ENCODE data around the gene EMC9. TPM values are rescaled to one million over a fixed set of nuclear protein-coding genes. Genes with fewer than 3 reads are reported as not detected.
A peak's percentile ranks its signal among the peaks of the same experiment; 100 is the strongest.

The EMC9 gene
- polyA plus RNA-seq, 1 of the 3 experiments (the other 2 are of a cell fraction): 19.3 TPM

DNA sequence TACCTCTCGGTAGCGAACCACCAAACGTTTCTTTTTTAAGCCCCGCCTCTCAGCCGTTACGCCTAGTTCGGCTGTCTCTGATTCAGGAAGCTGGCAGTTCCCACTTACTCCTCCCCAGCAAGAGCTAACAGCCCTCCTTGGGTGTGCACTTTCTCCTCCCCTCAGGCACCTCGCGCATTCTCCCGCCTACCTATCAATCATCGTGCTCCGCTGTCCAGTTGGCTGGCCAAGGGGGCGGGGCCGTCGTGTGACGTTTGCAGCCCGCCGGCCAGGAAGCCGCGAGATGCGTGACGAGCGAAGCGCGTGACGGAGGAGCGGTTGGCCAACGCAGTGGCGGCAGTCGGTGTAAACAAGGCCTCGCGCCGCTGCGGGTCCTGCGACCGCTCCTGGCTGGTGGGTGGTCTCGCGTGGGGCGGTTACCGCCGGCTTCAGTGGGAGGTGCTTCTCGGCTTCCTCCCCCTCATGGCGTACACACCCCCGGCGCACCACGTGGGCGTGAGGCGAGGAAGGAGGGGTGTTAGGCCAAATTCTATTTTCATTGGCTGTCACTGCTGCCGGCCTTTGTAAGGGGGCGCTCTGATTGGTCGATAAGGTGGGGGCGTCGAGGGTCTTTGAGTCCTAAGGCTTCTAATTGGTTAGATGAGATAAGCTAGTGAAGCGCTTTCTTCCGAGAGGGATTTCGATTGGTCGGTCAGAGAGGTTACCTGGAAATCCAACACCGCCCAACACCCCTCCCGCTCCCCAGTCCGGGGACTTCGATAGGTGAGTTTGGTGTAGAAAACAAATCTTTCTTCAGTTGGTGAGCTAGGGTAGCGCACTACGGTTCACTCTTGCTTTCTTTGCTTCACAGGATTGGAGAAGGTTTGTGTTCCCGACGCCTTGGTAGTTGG is 26.6 kb downstream of the EMC9 start, which contains the start of the genes DCAF11 and NRL:
TSS of gene DCAF11 (plus strand) at position 246 of the 890 bp plus-strand sequence. CDS start 818 bp downstream, outside the sequence.
TSS of gene NRL (minus strand) at position 418 of the 890 bp plus-strand sequence. CDS start 32,101 bp downstream, outside the sequence.
- peaks cover 10 to 17% of the 10 kb centered on the region in 2 experiments for H3K4me1 ChIP-seq (ENCODE audit: control insufficient read depth in 1 of 2, insufficient read depth in 2 of 2, low read depth in 1 of 2, low read length in 1 of 2)
- TF ChIP-seq RFX5 (IDR thresholded peaks at IDR 0.05; ENCODE audit: low read length) (peak; percentile 91), RAD21 (IDR thresholded peaks at IDR 0.05; ENCODE audit: low read length) (no peak), RCOR1 (IDR thresholded peaks at IDR 0.05; ENCODE audit: low read length) (no peak), POLR2AphosphoS5 (IDR thresholded peaks at IDR 0.05; ENCODE audit: low read depth, low read length) (no peak; the same call in none of the 2 replicates), NRF1 (IDR thresholded peaks at IDR 0.05; ENCODE audit: low read depth, low read length) (peak; percentile 72), GATA2 (CRISPR knock-in tag; IDR thresholded peaks at IDR 0.05) (no peak), NFIC (IDR thresholded peaks at IDR 0.05; ENCODE audit: borderline replicate concordance) (no peak), SMC3 (IDR thresholded peaks at IDR 0.05; ENCODE audit: low read depth, low read length) (no peak), GABPA (IDR thresholded peaks at IDR 0.05; ENCODE audit: low read depth) (peak; percentile 31; the same call in 1 of the 2 replicates), EZH2phosphoT487 (IDR thresholded peaks at IDR 0.05; ENCODE audit: borderline replicate concordance, low read depth) (no peak), ELF1 (IDR thresholded peaks at IDR 0.05) (peak; percentile 56), TAF1 (IDR thresholded peaks at IDR 0.05; ENCODE audit: borderline replicate concordance, low read depth, low read length) (no peak), SIN3A (IDR thresholded peaks at IDR 0.05; ENCODE audit: borderline replicate concordance, low read depth, low read length) (no peak; the same call in 1 of the 2 replicates), CHD2 (IDR thresholded peaks at IDR 0.05; ENCODE audit: low read length, partially characterized antibody) (peak; percentile 96), FOXJ3 (CRISPR knock-in tag; IDR thresholded peaks at IDR 0.05) (no peak)
- TF ChIP-seq, protein P1, sequence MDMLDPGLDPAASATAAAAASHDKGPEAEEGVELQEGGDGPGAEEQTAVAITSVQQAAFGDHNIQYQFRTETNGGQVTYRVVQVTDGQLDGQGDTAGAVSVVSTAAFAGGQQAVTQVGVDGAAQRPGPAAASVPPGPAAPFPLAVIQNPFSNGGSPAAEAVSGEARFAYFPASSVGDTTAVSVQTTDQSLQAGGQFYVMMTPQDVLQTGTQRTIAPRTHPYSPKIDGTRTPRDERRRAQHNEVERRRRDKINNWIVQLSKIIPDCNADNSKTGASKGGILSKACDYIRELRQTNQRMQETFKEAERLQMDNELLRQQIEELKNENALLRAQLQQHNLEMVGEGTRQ (IDR thresholded peaks at IDR 0.05; ENCODE audit: borderline replicate concordance, low read depth, low read length): peak; percentile 66
- TF ChIP-seq, protein P2, sequence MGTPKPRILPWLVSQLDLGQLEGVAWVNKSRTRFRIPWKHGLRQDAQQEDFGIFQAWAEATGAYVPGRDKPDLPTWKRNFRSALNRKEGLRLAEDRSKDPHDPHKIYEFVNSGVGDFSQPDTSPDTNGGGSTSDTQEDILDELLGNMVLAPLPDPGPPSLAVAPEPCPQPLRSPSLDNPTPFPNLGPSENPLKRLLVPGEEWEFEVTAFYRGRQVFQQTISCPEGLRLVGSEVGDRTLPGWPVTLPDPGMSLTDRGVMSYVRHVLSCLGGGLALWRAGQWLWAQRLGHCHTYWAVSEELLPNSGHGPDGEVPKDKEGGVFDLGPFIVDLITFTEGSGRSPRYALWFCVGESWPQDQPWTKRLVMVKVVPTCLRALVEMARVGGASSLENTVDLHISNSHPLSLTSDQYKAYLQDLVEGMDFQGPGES (IDR thresholded peaks at IDR 0.05; ENCODE audit: low read depth, low read length): peak; percentile 94
- TF ChIP-seq, protein P3, sequence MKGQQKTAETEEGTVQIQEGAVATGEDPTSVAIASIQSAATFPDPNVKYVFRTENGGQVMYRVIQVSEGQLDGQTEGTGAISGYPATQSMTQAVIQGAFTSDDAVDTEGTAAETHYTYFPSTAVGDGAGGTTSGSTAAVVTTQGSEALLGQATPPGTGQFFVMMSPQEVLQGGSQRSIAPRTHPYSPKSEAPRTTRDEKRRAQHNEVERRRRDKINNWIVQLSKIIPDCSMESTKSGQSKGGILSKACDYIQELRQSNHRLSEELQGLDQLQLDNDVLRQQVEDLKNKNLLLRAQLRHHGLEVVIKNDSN (IDR thresholded peaks at IDR 0.05; ENCODE audit: borderline replicate concordance, low read depth): peak; percentile 92
- TF ChIP-seq, protein P4, sequence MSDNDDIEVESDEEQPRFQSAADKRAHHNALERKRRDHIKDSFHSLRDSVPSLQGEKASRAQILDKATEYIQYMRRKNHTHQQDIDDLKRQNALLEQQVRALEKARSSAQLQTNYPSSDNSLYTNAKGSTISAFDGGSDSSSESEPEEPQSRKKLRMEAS (IDR thresholded peaks at IDR 0.05; ENCODE audit: low read depth): peak; percentile 94
- TF ChIP-seq, protein P5, sequence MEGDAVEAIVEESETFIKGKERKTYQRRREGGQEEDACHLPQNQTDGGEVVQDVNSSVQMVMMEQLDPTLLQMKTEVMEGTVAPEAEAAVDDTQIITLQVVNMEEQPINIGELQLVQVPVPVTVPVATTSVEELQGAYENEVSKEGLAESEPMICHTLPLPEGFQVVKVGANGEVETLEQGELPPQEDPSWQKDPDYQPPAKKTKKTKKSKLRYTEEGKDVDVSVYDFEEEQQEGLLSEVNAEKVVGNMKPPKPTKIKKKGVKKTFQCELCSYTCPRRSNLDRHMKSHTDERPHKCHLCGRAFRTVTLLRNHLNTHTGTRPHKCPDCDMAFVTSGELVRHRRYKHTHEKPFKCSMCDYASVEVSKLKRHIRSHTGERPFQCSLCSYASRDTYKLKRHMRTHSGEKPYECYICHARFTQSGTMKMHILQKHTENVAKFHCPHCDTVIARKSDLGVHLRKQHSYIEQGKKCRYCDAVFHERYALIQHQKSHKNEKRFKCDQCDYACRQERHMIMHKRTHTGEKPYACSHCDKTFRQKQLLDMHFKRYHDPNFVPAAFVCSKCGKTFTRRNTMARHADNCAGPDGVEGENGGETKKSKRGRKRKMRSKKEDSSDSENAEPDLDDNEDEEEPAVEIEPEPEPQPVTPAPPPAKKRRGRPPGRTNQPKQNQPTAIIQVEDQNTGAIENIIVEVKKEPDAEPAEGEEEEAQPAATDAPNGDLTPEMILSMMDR (IDR thresholded peaks at IDR 0.05): no peak
- TF ChIP-seq, protein P6, sequence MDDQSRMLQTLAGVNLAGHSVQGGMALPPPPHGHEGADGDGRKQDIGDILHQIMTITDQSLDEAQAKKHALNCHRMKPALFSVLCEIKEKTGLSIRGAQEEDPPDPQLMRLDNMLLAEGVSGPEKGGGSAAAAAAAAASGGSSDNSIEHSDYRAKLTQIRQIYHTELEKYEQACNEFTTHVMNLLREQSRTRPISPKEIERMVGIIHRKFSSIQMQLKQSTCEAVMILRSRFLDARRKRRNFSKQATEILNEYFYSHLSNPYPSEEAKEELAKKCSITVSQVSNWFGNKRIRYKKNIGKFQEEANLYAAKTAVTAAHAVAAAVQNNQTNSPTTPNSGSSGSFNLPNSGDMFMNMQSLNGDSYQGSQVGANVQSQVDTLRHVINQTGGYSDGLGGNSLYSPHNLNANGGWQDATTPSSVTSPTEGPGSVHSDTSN (IDR thresholded peaks at IDR 0.05): peak; percentile 95
- TF ChIP-seq, protein P7, sequence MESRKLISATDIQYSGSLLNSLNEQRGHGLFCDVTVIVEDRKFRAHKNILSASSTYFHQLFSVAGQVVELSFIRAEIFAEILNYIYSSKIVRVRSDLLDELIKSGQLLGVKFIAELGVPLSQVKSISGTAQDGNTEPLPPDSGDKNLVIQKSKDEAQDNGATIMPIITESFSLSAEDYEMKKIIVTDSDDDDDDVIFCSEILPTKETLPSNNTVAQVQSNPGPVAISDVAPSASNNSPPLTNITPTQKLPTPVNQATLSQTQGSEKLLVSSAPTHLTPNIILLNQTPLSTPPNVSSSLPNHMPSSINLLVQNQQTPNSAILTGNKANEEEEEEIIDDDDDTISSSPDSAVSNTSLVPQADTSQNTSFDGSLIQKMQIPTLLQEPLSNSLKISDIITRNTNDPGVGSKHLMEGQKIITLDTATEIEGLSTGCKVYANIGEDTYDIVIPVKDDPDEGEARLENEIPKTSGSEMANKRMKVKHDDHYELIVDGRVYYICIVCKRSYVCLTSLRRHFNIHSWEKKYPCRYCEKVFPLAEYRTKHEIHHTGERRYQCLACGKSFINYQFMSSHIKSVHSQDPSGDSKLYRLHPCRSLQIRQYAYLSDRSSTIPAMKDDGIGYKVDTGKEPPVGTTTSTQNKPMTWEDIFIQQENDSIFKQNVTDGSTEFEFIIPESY (IDR thresholded peaks at IDR 0.05; ENCODE audit: borderline replicate concordance, low read depth): peak; percentile 92

More for the DNA sequence above, 26.6 kb downstream of the EMC9 start, which contains the start of the genes DCAF11 and NRL:
- H3K27ac ChIP-seq (ENCODE audit: low read depth in 2 of 2, low read length in 1 of 2): peak within 1 kb of the TSS; percentile 97 to 99
- H3F3A ChIP-seq (replicated peaks; ENCODE audit: insufficient read depth): peaks cover 11% of the 10 kb centered on the region
- under 1% methylated on average over 46 of the region's 65 CpGs for WGBS (ENCODE audit: low lambda C conversion rate)
- ChIA-PET POLR2A (interaction anchor here (0.6 to 3.2 kb wide), 19 partner anchors 8 to 794 kb away, joined by 3 to 28 read pairs (median 6); partner anchors contain the start of genes CARMIL3, EMC9, FITM1 and IRF9), CTCF (interaction anchor here (0.7 to 3.8 kb wide), 15 partner anchors 20 to 526 kb away, joined by 3 to 25 read pairs (median 3); partner anchors contain the start of genes CARMIL3, IPO4, IRF9 and PCK2)
- H3K9ac ChIP-seq: peak within 1 kb of the TSS; percentile 91
- no peaks in the 10 kb centered on the region for H3K9me3 ChIP-seq
- H3K36me3 ChIP-seq (replicated peaks in 1 of 2; ENCODE audit: control insufficient read depth in 1 of 2, insufficient read depth in 2 of 2, low read length in 1 of 2): peaks cover 12 to 31% of the 10 kb centered on the region in 2 experiments
- H3K9me2 ChIP-seq: no peaks in the 10 kb centered on the region
- peaks cover 6% of the 10 kb centered on the region; the same call in 1 of the 2 replicates for H3K79me2 ChIP-seq (ENCODE audit: insufficient read depth)
- peak within 1 kb of the TSS; percentile 71 to 88 for H3K4me3 ChIP-seq (ENCODE audit: low read depth in 2 of 2, low read length in 1 of 2)
- H3K27me3 ChIP-seq (ENCODE audit: insufficient read depth): no peaks in the 10 kb centered on the region
- H2AFZ ChIP-seq (ENCODE audit: low read depth): peak within 1 kb of the TSS; percentile 74
- peak within 1 kb of the TSS; percentile 90 for H3K4me2 ChIP-seq
- DNase-seq: peak; percentile 95
- H4K20me1 ChIP-seq (ENCODE audit: insufficient read depth): no peaks in the 10 kb centered on the region
